NCI-H1092 treated with DMSO at 0.1 percent for 48 hours (cell line): ENCODE data around the gene RHBDD2.
A peak's percentile ranks its signal among the peaks of the same experiment; 100 is the strongest.
"Not testable (repeated sequence)": the region's sequence is repeated elsewhere in the genome, so short reads cannot be mapped to it uniquely, and the experiment has no call there.

Experiments used
- DNase-seq: peaks from one replicate; lab custom pipeline; 2025; lab: John Stamatoyannopoulos, UW

RHBDD2 gene

DNA sequence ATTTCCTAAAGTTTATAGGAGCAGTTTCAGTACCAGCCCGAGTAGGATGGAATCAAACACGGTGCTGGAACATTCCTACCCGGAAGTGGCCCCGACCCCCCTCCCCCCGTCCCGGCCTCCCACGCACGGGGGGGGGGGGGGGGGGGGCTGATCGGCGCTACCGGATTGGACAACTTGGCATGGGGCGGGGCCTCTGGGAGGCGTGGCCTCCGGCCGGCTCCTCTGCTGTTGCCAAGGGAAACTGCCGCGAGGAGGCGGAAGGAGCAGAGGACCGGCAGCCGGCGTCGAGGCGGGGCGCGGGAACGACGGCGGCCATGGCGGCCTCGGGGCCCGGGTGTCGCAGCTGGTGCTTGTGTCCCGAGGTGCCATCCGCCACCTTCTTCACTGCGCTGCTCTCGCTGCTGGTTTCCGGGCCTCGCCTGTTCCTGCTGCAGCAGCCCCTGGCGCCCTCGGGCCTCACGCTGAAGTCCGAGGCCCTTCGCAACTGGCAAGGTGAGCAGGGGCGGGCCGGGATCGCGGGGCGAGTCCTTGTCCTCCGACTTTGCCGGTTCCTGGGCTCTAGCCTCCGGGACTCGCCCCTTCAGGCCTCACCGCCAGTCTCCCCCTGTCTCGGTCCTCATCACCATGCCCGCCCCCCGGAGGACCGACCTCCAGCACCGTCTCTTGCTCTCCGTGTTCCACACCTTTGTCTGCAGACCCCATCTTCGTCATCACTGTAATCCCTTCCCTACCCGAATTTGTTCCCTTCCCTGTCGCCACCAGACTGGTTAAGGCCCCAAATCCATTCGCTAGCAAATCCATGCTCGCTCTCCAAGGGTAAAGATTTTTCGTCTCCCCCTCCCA, at the start of gene RHBDD2:
TSS of gene RHBDD2 (plus strand) at position 266 of the 843 bp plus-strand sequence. CDS start at position 315, 49 bp downstream.
- peak; percentile 94 for DNase-seq

DNA sequence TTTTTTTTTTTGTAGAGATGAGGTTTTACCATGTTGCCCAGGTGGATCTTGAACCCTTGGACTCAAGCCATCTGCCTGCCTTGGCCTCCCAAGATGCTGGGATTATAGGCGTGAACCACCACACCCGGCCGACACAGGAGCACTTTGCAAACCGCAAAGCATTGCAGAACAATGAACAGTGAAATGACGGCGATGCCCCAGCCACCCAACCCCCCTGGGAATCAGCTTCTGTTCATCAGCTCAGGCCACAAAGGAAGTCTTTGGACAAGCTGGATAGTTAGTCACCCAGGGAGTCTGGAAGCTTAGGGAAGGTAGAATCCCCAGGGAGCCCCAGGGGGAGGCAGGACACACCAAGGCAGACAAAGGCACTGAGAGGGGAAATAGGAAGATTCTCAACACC, 49.2 kb upstream of the RHBDD2 start:
- not testable (repeated sequence) for DNase-seq

DNA sequence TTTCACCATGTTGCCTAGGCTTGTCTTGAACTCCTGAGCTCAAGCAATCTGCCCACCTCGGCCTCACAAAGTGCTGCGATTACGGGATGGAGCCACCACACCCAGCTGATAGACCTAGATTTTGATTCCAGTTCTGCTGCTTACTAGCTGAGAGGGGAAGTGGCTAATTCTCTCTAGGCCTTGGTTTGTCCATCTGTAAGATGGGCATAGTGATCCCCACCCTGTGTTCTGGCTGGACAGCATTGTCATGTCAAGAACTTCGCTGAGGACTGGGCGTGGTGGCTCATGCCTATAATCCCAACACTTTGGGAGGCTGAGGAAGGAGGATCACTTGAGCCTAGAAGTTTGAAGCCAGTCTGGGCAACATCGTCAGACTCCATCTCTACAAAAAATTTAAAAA, 47.9 kb upstream of the RHBDD2 start:
- no peak for DNase-seq

DNA sequence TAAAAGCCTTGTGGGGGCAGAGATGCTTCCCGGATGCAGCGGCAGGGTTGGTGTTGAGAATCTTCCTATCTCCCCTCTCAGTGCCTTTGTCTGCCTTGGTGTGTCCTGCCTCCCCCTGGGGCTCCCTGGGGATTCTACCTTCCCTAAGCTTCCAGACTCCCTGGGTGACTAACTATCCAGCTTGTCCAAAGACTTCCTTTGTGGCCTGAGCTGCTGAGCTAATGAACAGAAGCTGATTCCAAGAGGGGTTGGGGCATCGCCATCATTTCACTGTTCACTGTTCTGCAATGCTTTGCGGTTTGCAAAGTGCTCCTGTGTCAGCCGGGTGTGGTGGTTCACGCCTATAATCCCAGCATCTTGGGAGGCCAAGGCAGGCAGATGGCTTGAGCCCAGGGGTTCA, 45.2 kb upstream of the RHBDD2 start:
- DNase-seq, result not testable (repeated sequence)

DNA sequence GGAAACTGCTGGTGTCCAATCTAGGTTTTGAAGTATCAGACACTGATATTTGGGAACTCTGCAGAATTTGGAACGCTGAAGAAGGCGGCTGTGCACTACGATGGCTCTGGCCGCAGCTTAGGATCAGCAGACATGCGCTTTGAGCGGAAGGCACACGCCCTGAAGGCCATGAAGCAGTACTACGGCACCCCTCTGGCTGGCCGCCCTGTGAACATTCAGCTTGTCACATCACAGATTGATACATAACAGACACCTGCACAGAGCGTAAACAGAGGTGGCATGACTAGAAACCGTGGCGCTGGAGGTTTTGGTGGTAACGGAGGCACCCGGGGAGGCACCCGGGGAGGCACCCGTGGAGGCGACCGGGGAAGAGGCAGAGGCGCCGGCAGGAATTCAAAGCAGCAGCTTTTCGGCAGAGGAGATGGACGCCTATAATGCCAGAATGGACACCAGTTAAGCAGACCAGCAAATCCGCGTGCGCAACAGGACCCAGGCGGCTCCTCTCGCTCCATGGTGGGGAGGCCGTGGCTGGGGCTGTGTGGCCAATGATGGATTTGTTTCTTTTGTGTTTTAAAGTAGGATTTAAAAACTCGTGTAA, 43.0 kb upstream of the RHBDD2 start:
- DNase-seq, result no peak

DNA sequence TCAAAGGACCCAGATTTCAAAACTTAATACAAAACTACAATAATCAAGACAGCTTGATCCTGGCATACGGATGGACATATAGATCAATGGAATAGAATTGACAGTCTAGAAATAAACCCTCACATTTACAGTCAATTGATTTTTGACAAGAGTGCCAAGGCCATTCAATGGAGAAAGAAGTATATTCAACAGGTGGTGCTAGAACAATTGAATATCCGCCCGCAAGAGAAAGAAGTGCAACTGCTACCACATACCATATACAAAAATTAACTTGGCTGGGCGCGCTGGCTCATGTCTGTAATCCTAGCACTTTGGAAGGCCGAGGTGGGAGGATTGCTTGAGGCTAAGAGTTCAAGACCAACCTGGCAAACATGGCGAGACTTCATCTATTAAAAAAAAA, 42.0 kb upstream of the RHBDD2 start:
- no peak for DNase-seq

DNA sequence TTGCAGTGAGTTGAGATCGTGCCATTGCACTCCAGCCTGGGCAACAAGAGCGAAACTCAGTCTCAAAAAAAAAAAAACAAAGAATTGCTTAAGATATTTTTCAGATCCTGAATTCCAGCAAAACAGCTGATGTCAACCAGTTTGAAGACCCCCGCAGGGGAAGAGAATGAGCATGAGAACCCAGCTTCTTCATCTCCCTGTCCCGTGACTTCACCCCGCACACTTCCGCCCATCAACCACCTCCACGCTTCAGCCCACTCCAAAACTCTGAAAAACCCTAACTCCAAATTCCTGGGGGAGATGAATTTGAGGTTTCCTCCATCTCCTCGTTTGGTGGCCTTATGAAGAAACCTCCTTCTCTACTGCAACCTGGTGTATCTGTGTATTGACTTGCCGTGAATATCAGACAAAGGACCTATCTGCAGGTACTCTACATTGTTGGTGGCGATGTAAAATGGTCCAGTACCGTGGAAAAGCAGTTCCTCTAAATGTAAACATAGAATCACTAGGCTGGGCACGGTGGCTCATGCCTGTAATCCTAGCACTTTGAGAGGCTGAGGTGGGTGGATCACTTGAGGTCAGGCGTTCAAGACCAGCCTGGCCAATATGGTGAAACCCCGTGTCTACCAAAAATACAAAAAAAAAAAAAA, 40.4 kb upstream of the RHBDD2 start:
- DNase-seq, result not testable (repeated sequence)

DNA sequence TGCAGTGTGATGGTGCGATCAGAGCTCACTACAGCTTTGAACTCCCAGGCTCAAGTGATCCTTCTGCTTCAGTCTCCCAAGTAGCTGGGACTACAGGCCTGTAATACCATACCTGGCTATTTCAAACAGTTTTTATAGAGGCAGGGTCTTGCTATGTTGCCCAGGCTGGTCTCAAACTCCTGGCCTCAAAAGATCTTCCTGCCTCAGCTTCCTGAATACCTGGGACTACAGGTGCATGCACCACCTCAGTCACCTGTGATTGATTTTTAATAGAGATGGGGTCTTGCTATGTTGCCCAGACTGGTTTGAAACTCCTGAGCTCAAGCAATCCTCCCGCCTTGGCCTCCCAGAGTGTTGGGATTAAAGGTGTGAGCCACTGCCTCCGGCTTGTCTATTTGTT, 38.8 kb upstream of the RHBDD2 start:
- no peak for DNase-seq

DNA sequence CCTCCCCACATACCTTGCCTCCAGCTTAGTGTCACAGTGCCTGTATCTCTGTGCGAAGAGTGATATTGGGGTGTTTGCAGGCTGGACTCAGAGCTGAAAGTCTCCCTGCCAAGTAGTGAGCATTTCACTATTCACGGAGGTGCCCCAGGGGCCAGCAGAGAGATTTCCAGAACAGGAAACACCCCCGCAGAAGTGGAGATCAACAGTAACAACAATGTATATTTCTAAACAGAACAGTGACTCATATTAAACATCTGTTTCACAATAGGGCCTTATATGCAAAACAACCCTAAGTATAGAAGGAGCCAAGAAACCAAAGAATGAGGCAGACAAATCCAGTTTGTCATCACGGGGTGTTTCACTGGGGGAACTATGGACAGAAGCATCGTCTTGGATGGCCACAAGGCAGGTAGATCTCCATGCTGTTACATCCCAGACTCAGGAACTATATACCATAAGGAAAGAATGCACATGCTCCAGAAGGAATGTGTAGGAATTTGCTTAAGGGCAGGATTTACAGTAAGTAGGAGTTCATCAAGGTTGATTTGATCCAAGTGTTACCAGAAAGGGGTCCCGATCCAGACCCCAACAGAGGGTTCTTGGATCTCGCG, 35.9 kb upstream of the RHBDD2 start:
- DNase-seq, result no peak

DNA sequence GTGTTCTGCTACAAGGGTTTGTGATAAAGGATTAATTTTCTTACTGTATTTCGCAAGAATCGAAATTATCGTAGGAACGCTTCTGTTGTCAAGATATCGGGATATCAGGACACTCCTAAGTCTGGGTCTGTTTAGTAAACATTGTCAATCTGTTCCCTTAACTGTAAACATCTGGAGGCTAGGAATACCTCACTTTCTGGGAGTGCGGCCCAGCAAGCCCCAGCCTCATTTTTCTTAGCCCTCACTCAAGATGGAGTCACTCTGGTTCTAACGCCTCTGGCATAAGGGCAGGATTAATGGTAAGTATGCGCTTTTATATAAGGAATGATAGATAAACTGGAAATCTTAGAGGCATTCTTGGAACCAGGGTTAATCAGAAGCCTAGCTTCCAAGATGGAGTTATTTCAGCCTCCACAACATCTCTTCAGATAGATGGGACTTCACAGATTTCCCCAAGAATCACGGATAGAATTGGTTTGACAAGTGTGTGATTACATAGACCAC, 35.2 kb upstream of the RHBDD2 start:
- no peak for DNase-seq

DNA sequence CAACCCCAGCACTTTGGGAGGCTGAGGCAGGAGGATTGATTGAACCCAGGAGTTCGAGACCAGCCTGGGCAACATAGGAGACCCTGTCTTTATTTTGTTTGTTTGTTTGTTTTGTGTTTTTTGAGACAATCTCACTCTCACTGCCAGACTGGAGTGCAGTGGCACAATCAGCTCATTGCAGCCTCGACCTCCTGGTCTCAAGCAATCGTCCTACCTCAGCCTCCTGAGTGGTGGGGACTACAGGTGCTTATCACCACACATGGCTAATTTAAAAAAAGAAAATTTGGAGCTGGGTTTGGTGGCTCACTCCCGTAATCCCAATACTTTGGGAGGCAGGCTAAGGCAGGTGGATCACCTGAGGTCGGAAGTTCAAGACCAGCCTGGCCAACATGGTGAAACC, 34.7 kb upstream of the RHBDD2 start:
- DNase-seq, result no peak

DNA sequence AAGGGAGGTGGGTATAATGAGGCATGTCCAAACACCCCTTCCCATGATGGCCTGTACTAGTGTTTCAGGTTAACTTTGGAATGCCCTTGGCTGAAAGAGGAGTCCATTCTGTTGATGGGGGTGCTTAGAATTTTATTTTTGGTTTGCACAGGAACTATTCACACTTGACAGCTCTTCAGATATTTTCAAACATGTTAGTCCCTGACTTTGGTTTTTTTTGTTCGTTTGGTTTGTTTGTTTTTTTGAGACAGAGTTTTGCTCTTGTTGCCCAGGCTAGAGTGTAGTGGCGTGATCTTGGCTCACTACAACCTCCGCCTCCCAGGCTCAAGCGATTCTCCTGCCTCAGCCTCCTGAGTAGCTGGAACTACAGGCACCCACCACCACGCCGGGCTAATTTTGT, 33.7 kb upstream of the RHBDD2 start:
- DNase-seq, result not testable (repeated sequence)

DNA sequence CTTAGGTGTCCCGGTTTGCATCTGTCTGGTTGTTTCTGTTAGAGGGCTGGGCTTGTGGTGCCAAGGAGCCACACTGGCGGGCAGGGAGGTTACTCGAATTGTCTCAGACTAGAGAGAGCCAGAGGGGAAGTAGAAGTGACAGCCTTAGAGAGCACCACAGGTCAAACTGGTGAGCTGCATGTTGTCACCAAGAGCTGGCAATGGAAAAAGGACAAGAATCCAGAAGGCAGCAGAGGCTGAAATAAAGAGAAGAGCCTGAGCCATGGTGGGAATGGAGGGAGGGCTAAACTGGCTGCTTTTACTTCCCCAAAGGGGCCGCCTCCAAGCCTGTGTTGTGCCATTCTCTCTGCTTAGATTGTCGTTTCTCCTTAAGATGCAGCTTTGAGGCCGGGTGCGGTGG, 31.1 kb upstream of the RHBDD2 start:
- no peak for DNase-seq

DNA sequence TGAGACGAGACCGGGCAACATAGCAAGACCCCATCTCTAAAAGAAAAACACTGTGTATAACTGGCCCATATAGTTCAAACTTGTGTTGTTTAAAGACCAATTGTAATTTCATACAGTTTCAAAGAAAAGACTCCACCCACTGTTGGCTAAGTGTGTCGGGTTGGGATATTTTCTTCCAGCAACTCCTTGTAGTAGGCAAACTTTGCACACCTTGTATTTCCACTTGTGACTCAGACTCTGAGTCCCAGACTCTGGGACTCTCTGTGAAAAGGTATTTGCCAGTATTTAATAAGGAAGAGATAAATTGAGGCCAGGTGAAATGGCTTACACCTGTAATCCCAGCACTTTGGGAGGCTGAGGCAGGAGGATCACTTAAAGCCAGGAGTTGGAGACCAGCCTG, 29.3 kb upstream of the RHBDD2 start:
- no peak for DNase-seq

DNA sequence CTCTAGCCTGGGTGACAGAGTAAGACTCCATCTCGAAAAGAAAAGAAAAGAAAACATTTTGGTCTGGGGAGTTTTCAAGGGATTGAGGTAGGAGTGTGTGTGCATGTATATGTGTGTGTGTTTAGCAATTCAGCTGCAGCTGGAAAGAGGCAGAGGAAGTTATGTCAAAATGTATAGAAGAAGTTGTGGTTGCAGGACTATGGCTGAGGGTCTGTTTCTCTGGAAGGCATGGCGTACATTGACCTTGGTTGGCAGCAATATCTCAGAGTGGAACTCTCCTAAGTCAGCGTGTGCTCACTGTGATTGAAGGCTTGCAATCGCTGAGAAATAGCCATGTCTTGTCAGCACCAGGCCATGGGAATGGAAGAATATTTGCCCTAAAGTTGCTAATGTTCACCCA, 28.6 kb upstream of the RHBDD2 start:
- no peak for DNase-seq

DNA sequence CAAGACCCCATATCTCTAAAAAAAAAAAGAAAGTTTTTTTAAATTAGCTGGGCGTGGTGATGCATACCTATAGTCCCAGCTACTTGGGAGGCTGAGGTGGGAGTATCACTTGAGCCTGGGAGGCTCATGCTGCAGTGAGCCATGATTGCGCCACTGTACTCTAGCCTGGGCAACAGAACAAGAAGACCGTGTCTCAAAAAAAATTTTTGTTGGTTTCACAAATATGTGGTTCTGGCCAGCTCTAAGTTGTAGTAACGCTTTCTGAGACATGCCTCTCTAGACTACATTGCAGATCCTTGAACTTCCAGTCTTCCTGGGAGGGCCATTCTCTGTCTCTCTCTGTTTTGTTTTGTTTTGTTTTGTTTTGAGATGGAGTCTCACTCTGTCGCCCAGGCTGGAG, 24.6 kb upstream of the RHBDD2 start:
- no peak for DNase-seq

DNA sequence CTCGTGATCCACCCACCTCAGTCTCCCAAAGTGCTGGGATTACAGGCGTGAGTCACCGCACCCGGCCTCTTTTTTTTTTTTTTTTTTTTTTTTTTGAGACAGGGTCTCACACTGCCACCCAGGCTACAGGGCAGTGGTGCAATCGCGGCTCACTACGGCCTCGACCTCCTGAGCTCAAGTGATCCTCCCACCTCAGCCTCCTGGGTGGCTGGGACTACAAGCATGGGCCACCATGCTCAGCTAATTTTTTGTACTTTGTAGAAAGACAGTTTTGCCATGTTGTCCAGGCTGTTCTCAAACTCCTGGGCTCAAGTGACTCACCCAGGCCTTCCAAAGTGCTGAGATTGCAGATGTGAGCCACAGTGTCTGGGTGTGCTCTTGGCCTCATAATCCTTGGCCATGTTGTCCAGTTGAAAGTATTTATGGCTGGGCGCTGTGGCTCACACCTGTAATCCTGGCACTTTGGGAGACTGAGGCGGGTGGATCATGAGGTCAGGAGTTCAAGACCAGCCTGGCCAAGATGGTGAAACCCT, 24.0 kb upstream of the RHBDD2 start:
- DNase-seq, result not testable (repeated sequence)

DNA sequence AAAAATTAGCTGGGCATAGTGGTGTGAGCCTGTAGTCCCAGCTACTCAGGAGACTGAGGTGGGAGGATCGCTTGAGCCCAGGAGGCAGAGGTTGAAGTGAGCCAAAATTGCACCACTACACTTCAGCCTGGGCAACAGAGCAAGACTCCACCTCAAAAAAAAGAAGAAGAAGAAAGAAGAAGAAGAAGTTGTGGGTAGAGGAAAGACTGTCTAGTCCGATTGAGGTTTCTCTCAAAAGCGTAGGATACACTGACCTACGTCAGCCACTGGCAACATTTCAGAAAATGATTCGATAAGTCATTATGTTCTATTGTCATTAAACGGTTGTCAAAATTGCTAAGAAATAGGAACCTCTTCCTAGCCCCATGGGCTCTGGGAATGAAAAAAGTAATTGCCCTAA, 22.3 kb upstream of the RHBDD2 start:
- no peak for DNase-seq

DNA sequence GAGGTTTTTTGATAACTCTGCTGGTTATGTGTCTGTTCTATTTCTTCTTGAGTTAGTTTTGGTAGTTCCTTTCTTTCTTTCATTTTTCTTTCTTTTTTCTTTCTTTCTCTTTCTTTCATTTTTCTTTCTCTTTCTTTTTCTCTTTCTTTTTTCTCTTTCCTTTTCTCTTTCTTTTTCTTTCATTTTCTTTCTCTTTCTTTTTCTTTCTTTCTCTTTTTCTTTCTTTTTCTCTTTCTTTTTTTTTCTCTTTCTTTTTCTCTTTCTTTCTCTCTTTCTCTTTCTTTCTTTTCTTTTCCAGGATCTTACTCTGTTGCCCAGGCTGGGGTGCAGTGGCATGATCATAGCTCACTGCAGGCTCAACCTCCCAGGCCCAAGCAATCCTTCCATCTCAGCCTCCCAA, 20.4 kb upstream of the RHBDD2 start:
- no peak for DNase-seq

DNA sequence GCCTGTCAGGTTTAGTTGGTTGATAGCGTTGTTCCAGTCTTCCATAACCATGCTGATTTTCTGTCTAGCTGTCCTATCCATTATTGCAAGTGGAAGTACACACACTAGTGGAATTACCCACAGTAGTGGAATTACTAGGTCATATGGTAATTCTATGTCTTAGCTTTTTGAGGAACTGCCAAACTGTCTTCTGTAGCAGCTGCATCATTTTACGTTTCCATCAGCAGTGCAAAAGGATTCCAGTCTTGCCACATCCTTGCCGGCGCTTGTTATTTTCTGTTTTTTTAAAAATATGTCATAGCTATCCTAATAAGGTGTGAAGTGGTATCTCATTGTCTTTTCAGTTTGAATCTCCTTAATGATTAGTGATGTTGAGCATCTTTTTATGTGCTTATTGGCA, 17.2 kb upstream of the RHBDD2 start:
- DNase-seq, result no peak

DNA sequence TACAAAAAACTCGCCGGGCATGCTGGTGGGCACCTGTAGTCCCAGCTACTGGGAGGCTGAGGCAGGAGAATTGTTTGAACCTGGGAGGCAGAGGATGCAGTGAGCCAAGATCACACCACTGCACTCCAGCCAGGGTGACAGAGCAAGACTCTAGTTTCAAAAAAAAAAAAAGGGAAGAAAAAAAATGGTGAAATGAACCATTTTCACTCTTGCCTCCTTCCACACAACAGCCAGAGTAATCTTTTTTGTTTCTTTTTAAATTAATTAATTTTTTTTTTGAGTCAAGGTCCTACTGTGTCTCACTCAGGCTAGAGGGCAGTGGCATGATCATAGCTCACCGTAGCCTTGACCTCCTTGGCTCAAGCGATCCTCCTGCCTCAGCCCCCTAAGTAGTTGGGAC, 14.6 kb upstream of the RHBDD2 start:
- DNase-seq, result not testable (repeated sequence)

DNA sequence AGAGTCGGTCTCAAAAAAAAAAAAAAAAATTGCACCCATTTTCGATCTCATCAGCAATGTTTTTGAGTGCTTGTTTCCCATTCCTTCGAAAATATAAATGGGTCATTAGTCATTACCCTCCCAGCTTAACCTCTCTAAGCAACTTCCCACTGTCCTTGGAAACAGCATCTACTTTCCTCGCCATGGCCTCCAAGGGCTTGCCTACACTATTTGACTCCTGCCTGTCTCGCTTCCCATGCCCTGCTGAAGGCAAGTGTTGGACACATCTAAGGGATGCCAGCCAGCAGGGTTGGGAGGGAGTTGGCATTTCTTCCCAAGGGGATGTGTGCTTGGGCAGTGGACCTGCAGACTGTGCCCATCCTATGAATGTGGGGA, 12.7 kb upstream of the RHBDD2 start:
- DNase-seq, result peak; percentile 63
